HG02885 (cell line): ENCODE measurements around the gene PLAAT5.
"Not testable (repeated sequence)": the region's sequence is repeated elsewhere in the genome, so short reads cannot be mapped to it uniquely, and the experiment has no call there.

Experiments used
- ATAC-seq: cut with Tn5 transposase; IDR thresholded peaks from one replicate; pipeline ENCODE4 v1.9.1; 2021; ENCODE audit warnings: mild to moderate bottlenecking; ENCODE audit not compliant: unreplicated experiment, poor library complexity

PLAAT5 gene

DNA sequence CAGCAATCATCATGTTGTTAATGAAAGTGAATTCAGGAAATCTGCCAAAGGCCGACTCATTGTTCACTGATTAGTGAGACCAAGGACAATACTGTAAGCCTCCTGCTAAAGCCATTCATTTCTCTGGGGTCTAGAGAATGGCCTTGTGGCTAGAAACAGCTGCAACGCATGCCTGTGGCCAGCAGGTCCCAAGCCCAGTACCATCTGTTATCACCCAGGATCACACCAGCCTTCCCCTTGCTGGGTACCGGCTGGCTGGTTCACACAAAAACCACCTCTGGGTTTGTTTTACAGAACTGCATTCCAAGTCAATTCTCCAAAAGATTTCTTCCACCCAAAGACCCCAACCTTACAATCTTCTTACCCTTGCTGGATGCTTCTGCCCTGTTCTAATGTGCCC lies 1.1 kb downstream of the PLAAT5 start:
- ATAC-seq, result no peak

DNA sequence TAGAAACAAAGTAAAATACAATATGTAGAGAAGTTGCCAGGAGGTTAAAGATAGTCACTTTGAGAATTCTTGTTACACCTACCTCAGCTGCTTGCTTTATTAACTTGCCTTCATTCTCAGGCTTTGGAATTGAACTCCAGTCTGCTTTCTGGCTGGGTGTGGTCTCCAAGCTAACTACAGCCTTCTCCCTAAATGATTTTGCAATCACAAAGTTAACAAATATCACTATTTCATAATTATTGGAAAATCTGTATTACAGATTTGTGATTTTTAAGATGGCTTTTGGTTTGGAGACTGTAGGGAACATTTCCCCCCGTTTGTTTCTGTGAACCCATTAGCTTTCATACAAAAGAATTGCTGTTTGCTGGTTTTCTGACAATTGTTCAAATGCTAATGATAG lies 2.2 kb downstream of the PLAAT5 start:
- no peak for ATAC-seq

DNA sequence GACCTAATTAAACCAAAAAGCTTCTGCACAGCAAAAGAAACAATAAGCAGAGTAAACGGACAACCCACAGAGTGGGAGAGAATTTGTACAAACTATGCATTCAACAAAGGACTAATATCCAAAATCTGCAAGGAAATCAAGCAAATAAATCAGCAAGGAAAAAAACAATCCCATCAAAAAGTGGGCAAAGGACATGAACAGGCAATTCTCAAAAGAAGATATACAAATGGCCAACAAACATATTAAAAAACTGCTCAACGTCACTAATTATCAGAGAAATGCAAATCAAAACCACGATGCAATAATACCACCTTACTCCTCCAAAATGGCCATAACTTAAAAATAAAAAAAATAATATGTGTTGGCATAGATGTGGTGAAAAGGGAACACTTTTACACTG lies 5.2 kb downstream of the PLAAT5 start:
- no peak for ATAC-seq

DNA sequence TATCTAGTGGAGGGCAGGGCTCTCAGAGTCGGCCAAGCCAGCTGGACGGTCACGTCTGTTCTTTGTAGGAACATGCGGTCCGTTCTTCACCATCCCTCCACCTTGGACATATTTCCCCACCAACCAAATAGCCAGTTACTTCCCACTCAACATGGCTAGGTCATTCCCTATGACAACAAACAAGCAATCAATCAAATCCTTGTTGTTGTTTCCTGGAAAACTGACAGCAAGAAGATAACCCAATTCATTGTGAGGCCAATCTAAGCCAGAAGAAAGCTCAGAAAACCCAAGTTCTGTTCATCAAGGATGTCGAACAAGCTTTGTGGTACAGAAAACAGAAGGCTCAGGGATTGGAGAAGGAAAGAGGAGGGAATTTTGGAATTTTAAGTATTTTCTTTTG lies 10.9 kb downstream of the PLAAT5 start:
- no peak for ATAC-seq

DNA sequence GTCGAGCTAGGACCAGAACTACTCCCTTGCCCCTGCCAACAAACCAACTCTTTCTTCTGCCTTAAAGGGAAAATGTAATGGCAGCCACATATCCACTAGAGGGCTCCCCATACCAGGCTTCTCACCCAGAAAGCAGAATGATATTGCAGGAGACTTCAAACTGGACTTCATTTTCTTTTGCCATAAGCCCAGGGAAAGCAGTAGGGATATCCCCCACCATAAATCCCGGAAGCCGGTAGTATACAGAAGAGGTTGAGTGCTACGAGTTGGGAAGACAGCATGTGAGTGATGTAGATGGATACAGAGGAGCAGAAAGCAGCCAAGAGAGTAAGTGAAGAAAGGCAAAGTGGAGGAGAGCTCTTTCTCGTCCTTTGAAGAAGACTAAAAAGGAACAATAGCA lies 12.1 kb downstream of the PLAAT5 start:
- no peak for ATAC-seq

DNA sequence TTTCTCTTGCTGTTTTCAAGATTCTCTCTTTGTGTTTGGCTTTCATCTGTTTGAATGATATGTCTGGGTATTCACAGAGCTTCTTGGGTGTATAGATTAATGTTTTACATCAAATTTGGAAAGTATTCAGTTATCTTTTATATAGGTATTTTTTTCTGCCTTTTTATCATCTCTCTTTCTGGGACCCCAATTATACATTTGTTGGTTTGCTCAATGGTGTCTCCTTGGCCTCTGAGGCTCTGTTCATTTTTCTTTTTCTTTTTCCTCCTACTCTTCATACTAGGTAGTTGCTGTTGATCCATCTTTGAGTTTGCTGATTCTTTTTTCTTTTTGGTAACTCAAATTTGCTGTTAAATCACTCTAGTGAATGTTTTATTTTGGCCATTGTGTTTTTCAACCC lies 14.3 kb downstream of the PLAAT5 start:
- no peak for ATAC-seq

DNA sequence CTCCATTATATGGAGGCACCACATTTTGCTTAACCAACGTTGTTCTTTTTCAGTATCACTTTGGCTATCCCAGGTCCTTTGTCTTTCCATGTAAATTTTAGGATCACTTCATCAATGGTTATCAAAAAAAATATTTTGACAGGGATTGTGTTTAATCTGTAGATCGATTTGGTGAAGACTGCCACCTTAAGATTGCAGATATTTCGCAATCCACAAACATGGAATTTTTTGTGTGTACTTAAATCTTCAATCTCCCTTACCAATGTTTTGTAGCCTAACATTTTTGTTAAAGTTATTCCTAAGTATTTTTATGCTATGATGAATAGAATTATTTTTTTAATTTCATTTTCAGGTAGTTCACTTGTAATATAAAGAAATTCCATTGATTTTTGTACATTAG lies 18.6 kb downstream of the PLAAT5 start:
- no peak for ATAC-seq

DNA sequence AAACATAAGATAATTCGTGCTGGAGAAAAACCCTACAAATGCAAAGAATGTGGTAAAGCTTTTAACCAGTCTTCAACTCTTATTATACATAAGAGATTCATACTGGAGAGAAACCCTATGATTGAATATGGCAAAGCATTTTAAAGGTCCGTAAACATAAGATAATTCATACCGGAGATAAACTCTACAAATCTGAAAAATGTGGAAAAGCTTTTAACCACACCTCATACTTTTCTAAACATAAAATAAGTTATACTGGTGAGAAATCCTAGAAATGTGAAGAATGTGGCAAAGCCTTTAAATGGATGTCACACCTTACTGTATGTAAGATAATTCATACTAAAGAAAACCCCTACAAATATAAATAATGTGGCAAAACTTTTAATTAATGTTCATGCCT lies 20.7 kb downstream of the PLAAT5 start:
- ATAC-seq, result no peak

DNA sequence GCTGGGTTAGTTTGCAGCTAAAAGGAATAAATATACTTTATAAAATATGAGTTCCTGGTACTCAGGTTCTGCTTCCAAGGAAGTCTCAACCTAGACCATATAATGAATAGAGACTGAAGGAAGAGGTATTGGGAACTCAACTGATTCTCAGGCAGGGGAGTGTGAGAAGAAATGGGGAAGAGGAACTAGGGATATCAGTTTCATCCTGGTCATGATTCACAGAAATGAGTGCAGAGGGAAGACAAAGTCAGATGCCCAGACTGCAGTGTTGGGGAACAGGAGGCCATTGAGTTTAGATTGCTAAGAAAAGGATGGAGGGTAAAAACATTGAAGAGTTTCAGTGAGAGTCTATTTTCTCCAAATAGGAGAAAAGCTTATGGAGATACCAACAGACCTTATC lies 28.8 kb downstream of the PLAAT5 start:
- no peak for ATAC-seq

DNA sequence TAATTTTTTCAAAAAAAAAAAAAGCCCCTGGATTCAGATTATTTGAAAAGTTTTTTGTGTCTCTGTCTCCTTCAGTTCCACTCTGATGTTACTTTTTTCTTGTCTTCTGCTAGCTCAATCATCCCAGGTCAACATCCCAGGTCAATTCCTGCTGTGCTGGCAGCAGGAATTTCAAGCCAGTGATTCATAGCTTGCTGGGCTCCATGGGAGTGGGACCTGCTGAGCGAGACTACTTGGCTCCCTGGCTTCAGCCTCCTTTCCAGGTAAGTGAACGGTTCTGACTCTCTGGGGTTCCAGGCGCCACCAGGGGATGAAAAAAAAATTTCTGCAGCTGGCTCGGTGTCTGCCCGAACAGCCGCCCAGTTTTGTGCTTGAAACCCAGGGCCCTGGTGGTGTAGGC lies 31.4 kb downstream of the PLAAT5 start:
- no peak for ATAC-seq

DNA sequence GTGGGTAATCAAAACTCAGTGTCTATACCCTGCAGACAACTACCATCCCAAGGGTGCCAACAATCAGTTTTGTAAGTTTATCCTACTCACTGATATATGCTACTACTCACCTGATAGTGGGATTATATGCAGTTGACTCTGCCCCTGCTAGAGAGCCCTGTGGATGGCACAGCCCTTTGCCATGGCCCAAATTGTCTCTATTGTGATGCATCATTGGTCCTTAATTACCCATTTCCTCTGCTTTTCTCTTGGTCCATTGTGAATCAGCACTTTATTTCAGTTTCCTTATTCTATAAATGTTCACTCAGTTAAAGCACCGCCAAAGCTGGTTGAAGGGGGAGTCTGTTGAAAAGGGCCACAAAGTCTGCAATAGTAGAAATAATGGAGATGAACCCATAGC lies 42.3 kb downstream of the PLAAT5 start:
- no peak for ATAC-seq

DNA sequence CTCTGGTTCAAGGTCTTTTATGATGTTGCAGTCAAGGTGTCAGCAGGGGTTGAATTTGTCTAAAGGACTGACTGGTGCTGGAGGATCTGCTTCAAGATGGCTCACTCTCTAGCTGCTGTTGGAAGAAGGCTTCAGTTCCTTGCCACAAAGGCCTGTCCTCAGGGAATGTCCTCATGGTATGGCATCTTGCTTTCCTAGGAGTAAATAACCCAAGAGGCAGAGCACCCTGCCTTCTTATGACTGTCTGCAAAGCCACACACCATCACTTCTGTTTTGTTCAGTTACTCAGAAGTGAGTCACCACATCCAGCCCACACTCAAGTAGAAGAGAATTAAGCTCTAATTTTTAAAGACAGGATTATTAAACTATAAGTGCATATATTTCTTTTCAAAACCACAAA lies 45.2 kb downstream of the PLAAT5 start:
- ATAC-seq, result no peak

DNA sequence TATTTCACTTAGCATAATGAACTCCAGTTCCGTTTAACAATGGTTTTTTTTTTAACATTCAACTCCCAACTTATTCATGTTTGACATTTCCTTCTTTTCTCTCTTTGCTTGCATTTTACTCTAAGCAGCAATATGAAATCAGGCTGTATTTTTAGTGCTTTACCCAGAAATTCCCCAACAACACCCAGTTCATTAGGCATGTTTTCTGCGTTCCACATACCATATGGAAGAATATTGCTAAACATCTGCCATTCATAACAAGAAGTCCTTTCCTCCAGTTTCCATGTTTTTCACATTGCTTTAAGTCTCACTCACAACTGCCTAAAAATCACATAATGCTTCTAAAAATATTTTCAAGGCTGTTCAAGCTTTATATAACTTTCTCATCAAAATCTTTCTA lies 45.8 kb downstream of the PLAAT5 start:
- no peak for ATAC-seq

DNA sequence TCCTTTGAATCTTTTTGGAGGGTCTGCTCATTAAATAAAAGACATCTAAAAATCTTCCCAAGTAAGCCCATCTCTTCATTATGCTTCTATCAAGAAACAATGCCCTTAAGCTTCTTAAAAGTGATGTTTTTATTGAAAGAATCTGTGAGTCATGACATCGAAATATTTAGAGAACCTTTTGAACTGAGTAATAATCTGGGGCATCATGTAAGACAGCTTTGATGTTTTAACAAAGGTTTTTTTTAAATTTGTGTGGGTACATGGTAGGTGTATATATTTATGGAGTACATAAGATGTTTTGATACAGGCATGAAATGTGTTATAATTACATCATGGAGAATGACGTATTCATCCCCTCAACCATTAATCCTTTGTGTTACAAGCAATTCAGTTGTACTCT lies 46.8 kb downstream of the PLAAT5 start:
- no peak for ATAC-seq

DNA sequence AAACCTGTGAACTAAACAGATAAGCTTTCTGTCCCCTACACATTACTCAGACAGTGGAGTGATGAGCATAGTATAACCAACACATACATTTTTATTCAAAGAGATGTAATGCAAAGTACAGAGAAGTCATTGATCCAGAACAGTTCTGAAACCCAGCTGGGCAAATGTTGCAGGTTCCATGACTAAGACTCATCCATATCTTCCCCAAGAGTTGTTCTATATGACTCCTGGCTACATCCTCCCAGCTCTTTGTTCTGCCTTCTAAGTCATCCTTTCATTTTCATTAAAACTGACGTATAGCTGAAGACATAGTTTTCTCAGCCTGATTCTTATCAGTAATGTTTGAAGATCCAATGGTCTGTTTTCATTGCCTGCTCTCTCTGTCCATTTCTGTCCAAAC lies 47.3 kb downstream of the PLAAT5 start:
- ATAC-seq, result no peak

DNA sequence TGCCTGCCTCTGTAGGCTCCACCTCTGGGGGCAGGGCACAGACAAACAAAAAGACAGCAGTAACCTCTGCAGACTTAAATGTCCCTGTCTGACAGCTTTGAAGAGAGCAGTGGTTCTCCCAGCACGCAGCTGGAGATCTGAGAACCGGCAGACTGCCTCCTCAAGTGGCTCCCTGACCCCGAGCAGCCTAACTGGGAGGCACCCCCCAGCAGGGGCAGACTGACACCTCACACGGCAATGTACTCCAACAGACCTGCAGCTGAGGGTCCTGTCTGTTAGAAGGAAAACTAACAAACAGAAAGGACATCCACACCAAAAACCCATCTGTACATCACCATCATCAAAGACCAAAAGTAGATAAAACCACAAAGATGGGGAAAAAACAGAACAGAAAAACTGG lies 55.1 kb downstream of the PLAAT5 start:
- ATAC-seq, result not testable (repeated sequence)

DNA sequence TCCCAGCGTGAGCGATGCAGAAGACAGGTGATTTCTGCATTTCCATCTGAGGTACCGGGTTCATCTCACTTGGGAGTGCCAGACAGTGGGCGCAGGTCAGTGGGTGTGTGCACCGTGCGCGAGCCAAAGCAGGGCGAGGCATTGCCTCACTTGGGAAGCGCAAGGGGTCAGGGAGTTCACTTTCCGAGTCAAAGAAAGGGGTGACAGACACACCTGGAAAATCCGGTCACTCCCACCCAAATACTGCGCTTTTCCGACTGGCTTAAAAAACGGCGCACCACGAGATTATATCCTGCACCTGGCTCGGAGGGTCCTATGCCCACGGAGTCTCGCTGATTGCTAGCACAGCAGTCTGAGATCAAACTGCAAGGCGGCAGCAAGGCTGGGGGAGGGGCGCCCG lies 55.6 kb downstream of the PLAAT5 start:
- not testable (repeated sequence) for ATAC-seq

DNA sequence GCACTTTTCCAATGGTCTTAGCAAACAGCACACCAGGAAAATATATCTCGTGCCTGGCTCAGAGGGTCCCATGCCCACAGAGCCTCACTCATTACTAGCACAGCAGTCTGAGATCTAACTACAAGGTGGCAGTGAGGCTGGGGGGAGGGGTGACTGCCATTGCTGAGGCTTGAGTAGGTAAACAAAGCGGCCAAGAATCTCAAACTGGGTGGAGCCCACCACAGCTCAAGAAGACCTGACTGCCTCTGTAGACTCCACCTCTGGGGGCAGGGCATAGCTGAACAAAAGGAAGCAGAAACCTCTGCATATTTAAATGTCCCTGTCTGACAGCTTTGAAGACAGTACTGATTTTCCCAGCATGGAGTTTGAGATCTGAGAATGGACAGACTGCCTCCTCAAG lies 60.2 kb downstream of the PLAAT5 start:
- not testable (repeated sequence) for ATAC-seq

DNA sequence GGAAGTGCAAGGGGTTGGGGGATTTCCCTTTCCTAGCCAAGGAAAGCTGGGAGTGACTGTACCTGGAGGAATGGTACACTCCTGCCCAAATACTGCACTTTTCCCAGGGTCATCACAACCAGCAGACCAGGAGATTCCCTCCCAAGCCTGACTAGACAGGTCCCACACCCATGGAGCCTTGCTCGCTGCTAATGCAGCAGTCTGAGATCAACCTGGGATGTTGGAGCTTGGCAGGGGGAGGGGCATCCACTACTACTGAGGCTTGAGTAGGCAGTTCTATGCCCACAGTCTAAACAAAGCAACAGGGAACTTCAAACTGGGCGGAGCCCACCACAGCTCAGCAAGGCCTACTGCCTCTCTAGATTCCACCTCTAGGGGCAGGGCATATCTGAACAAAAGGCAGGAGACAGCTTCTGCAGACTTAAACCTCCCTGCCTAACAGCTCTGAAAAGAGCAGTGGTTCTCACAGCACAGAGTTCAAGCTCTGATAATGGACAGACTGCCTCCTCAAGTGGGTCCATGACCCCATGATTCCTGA lies 62.9 kb downstream of the PLAAT5 start:
- ATAC-seq, result no peak

DNA sequence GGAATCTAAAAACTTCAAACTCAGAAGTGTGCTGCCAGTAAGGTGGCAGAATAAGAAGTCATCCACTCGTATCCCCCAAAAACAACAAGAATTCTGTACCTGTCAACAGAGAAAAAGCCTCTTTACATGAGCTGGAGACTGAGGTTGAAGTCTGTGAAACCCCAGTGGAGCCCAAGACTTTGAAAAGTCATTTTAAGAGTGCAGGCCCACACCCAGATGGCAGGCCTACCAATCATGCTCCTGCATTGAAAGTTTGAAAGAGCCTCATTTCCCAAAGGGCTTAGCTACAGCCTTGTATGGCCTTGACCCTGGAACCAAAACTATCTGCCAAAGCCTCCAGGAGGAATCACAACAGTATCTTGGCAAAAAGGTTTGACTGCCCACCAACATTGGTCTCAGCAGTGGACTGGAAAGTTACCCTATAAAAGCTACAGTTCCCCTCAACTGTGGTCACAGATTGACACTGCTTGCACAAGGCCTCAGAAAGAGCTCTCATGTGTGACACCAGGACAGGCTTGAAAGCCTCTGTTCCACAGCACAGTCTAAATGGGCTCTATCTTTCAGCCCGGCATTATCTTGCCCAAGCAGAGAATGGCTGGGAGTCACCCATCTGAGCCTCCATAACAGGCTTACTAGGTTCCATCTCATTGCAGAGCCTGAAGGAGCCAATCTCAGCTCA lies 73.7 kb downstream of the PLAAT5 start:
- ATAC-seq, result no peak
